ENCODE results near the gene CHAC1.
A peak's percentile ranks its signal among the peaks of the same experiment; 100 is the strongest.

CHAC1 gene

GRCh38 chr15:40929660-40930429, 23.4 kb upstream of the CHAC1 start:
- Histone ChIP-seq H3K4me3 (ENCODE audit: insufficient read length, low read depth) (peak overlapping the region; percentile 28), H3K27me3 (ENCODE audit: insufficient read depth, insufficient read length) (peaks cover 98% of the 10 kb centered on the region), H3K4me1 (ENCODE audit: insufficient read depth, insufficient read length) (peaks cover 13% of the 10 kb centered on the region), H3K9me3 (ENCODE audit: insufficient read depth, low read length) (no peaks in the 10 kb centered on the region), H3K36me3 (ENCODE audit: insufficient read depth, insufficient read length, low read length) (no peaks in the 10 kb centered on the region), H3K9ac (ENCODE audit: insufficient read length, low read depth) (peak overlapping the region; percentile 42)
- no peak for TF ChIP-seq ZNF274 (IDR thresholded peaks at IDR 0.05; ENCODE audit: low read depth, low read length)
- TF ChIP-seq SUZ12 (IDR thresholded peaks at IDR 0.05; ENCODE audit: extremely low read depth, insufficient read depth, insufficient read length): peak; percentile 80
- no peak for DNase-seq (ENCODE audit: low read depth, low spot score)

- Histone ChIP-seq H3K9me3 (ENCODE audit: insufficient read depth, low read length) (no peaks in the 10 kb centered on the region), H3K4me1 (ENCODE audit: insufficient read depth, insufficient read length) (peaks cover 10% of the 10 kb centered on the region), H3K9ac (ENCODE audit: insufficient read length, low read depth) (no peak overlapping the region), H3K36me3 (ENCODE audit: insufficient read depth, insufficient read length, low read length) (no peaks in the 10 kb centered on the region), H3K27me3 (ENCODE audit: insufficient read depth, insufficient read length) (peaks cover 98% of the 10 kb centered on the region), H3K4me3 (ENCODE audit: insufficient read length, low read depth) (peak overlapping the region; percentile 25)
- no peak for DNase-seq (ENCODE audit: low read depth, low spot score)
- TF ChIP-seq SUZ12 (IDR thresholded peaks at IDR 0.05; ENCODE audit: extremely low read depth, insufficient read depth, insufficient read length): no peak
- no peak for TF ChIP-seq YY1 (IDR thresholded peaks at IDR 0.05; ENCODE audit: insufficient read depth, insufficient read length)
- no peak for TF ChIP-seq ZNF274 (IDR thresholded peaks at IDR 0.05; ENCODE audit: low read depth, low read length)
Observed at GRCh38 chr15:40930430-40931299, 22.6 kb upstream of the CHAC1 start.

- Histone ChIP-seq H3K9ac (ENCODE audit: insufficient read length, low read depth) (no peak overlapping the region), H3K4me3 (ENCODE audit: insufficient read length, low read depth) (no peak overlapping the region), H3K27me3 (ENCODE audit: insufficient read depth, insufficient read length) (peaks cover 98% of the 10 kb centered on the region)
Observed at GRCh38 chr15:40931300-40932142, 21.8 kb upstream of the CHAC1 start.

GRCh38 chr15:40932156-40932555, 21.1 kb upstream of the CHAC1 start:
- Histone ChIP-seq H3K4me1 (ENCODE audit: insufficient read depth, insufficient read length) (peaks cover 2% of the 10 kb centered on the region), H3K9me3 (ENCODE audit: insufficient read depth, low read length) (no peaks in the 10 kb centered on the region), H3K36me3 (ENCODE audit: insufficient read depth, insufficient read length, low read length) (no peaks in the 10 kb centered on the region), H3K27me3 (ENCODE audit: insufficient read depth, insufficient read length) (peaks cover 98% of the 10 kb centered on the region), H3K4me3 (ENCODE audit: insufficient read length, low read depth) (no peak overlapping the region), H3K9ac (ENCODE audit: insufficient read length, low read depth) (no peak overlapping the region)
- TF ChIP-seq ZNF274 (IDR thresholded peaks at IDR 0.05; ENCODE audit: low read depth, low read length) (no peak), YY1 (IDR thresholded peaks at IDR 0.05; ENCODE audit: insufficient read depth, insufficient read length) (no peak), SUZ12 (IDR thresholded peaks at IDR 0.05; ENCODE audit: extremely low read depth, insufficient read depth, insufficient read length) (no peak)
- no peak for DNase-seq (ENCODE audit: low read depth, low spot score)

More at GRCh38 chr15:40931300-40932142, 21.8 kb upstream of the CHAC1 start:
- no peak for DNase-seq (ENCODE audit: low read depth, low spot score)
- Histone ChIP-seq H3K4me1 (ENCODE audit: insufficient read depth, insufficient read length) (peaks cover 4% of the 10 kb centered on the region), H3K36me3 (ENCODE audit: insufficient read depth, insufficient read length, low read length) (no peaks in the 10 kb centered on the region), H3K9me3 (ENCODE audit: insufficient read depth, low read length) (no peaks in the 10 kb centered on the region)
- TF ChIP-seq SUZ12 (IDR thresholded peaks at IDR 0.05; ENCODE audit: extremely low read depth, insufficient read depth, insufficient read length): no peak
- no peak for TF ChIP-seq ZNF274 (IDR thresholded peaks at IDR 0.05; ENCODE audit: low read depth, low read length)
- no peak for TF ChIP-seq YY1 (IDR thresholded peaks at IDR 0.05; ENCODE audit: insufficient read depth, insufficient read length)

GRCh38 chr15:40932649-40933516, 20.4 kb upstream of the CHAC1 start:
- Histone ChIP-seq H3K9me3 (ENCODE audit: insufficient read depth, low read length) (no peaks in the 10 kb centered on the region), H3K4me3 (ENCODE audit: insufficient read length, low read depth) (no peak overlapping the region), H3K36me3 (ENCODE audit: insufficient read depth, insufficient read length, low read length) (no peaks in the 10 kb centered on the region), H3K27me3 (ENCODE audit: insufficient read depth, insufficient read length) (peaks cover 98% of the 10 kb centered on the region), H3K9ac (ENCODE audit: insufficient read length, low read depth) (no peak overlapping the region), H3K4me1 (ENCODE audit: insufficient read depth, insufficient read length) (no peaks in the 10 kb centered on the region)
- no peak for DNase-seq (ENCODE audit: low read depth, low spot score)
- no peak for TF ChIP-seq ZNF274 (IDR thresholded peaks at IDR 0.05; ENCODE audit: low read depth, low read length)
- TF ChIP-seq YY1 (IDR thresholded peaks at IDR 0.05; ENCODE audit: insufficient read depth, insufficient read length): no peak
- TF ChIP-seq SUZ12 (IDR thresholded peaks at IDR 0.05; ENCODE audit: extremely low read depth, insufficient read depth, insufficient read length): no peak

- no peak overlapping the region for H3K4me3 ChIP-seq (ENCODE audit: insufficient read length, low read depth)
- peaks cover 94% of the 10 kb centered on the region for H3K27me3 ChIP-seq (ENCODE audit: insufficient read depth, insufficient read length)
- no peak overlapping the region for H3K9ac ChIP-seq (ENCODE audit: insufficient read length, low read depth)
- H3K4me1 ChIP-seq (ENCODE audit: insufficient read depth, insufficient read length): no peaks in the 10 kb centered on the region
- H3K9me3 ChIP-seq (ENCODE audit: insufficient read depth, low read length): no peaks in the 10 kb centered on the region
- no peaks in the 10 kb centered on the region for H3K36me3 ChIP-seq (ENCODE audit: insufficient read depth, insufficient read length, low read length)
- no peak for DNase-seq (ENCODE audit: low read depth, low spot score)
- TF ChIP-seq ZNF274 (IDR thresholded peaks at IDR 0.05; ENCODE audit: low read depth, low read length): no peak
- no peak for TF ChIP-seq YY1 (IDR thresholded peaks at IDR 0.05; ENCODE audit: insufficient read depth, insufficient read length)
- TF ChIP-seq SUZ12 (IDR thresholded peaks at IDR 0.05; ENCODE audit: extremely low read depth, insufficient read depth, insufficient read length): no peak
Observed at GRCh38 chr15:40933517-40933902, 19.8 kb upstream of the CHAC1 start.
